Transverse colon (tissue), 4 donors: Measurements from ENCODE around the gene COL6A1. TPM values are rescaled to one million over a fixed set of nuclear protein-coding genes. Genes with fewer than 3 reads are reported as not detected.

Experiments
- DNase-seq: peaks from one replicate; pipeline ENCODE4 v3.0.0-alpha.2; 2019
- H3K27ac ChIP-seq, 4 donors: fragments of 200-600 bp; sonication (generic); 2 replicates each; pipeline ENCODE4 v1.5.1; 2016 to 2018; ENCODE audit warnings: inconsistent platforms in 4 of 4
- H3K27me3 ChIP-seq: fragments of 200-600 bp; sonication (generic); 2 replicates; pipeline ENCODE4 v1.5.1; 2017; ENCODE audit warnings: inconsistent platforms
- H3K36me3 ChIP-seq, 4 donors: fragments of 200-600 bp; sonication (generic); 2 replicates each; pipeline ENCODE4 v1.5.1; 2017 to 2019; ENCODE audit warnings: inconsistent platforms in 4 of 4
- H3K4me1 ChIP-seq, 4 donors: fragments of 200-600 bp; sonication (generic); 2 replicates each; pipeline ENCODE4 v1.5.1; 2017 to 2020; ENCODE audit warnings: inconsistent platforms in 4 of 4
- H3K4me3 ChIP-seq, 4 donors: fragments of 200-600 bp; sonication (generic); 1 replicate in 1 of 4; 2 replicates in 3 of 4; pipeline versions ENCODE4 v1.5.1 to v1.6.1; 2017 to 2019; ENCODE audit warnings: inconsistent platforms in 4 of 4
- H3K9me3 ChIP-seq, 2 donors: fragments of 200-600 bp; sonication (generic); 2 replicates each; pipeline ENCODE4 v1.5.1; 2017 to 2019; ENCODE audit warnings: inconsistent platforms in 2 of 2
- CTCF ChIP-seq, 5 experiments: fragments of 200-600 bp in 3 of 5; fragments of 450-650 bp in 2 of 5; sonication (generic) in 3 of 5; IDR thresholded peaks; 1 replicate in 2 of 5; 2 replicates in 3 of 5; pipeline ENCODE4 v1.5.1; 2016 to 2017; ENCODE audit warnings: antibody characterized with exemption in 5 of 5, inconsistent platforms in 3 of 5, mild to moderate bottlenecking in 2 of 5, moderate library complexity in 1 of 5
- EP300 ChIP-seq: sonication (generic); formaldehyde crosslinking; IDR thresholded peaks from one replicate; pipeline ENCODE4 v1.6.1; 2017; ENCODE audit warnings: antibody characterized with exemption, low read depth
- POLR2A ChIP-seq: fragments of 450-650 bp; IDR thresholded peaks from one replicate; pipeline ENCODE4 v1.6.1; 2016; ENCODE audit warnings: antibody characterized with exemption, mild to moderate bottlenecking, moderate library complexity
- POLR2AphosphoS5 ChIP-seq, 3 donors: sonication (generic); formaldehyde crosslinking; IDR thresholded peaks; one replicate each; pipeline ENCODE4 v1.6.1; 2016; ENCODE audit warnings: antibody characterized with exemption in 3 of 3
- WGBS, 2 donors: methylation state at CpG; one replicate each; pipeline ENCODE4 v1.1.5; 2018; ENCODE audit warnings: low coverage in 1 of 2; 5-methylcytosine and 5-hydroxymethylcytosine counted together
- in situ Hi-C, 4 donors: fragments of 200-750 bp; cut with MboI; loops; one replicate each; pipeline versions ENCODE4 v1.15.0 to v1.15.1; 2017; ENCODE audit warnings: low sequenced_read_pairs in 3 of 4, low pct_ligation_motif_present in 1 of 4, low pct_unique_long_range_greater_than_20kb in 1 of 4
- intact Hi-C: fragments of 100-400 bp; cut with DNase I; formaldehyde crosslinking; loops from one replicate; pipeline ENCODE4 v1.15.1; 2023; ENCODE audit warnings: low total_unique reads
- total RNA-seq, 4 donors: library from RNA; depleted of rRNA; stranded (reverse); fragments of >200 nt; gene quantifications; one replicate each; pipeline ENCODE4 v1.1.0, GENCODE V29; 2016

The COL6A1 gene
- total RNA-seq, 4 donors from 2014 or later = 166 to 580 (median 346) TPM

GRCh38 chr21:45995686-45996179 is 14.2 kb downstream of the COL6A1 start:
- TF ChIP-seq EP300 (no peak), POLR2AphosphoS5 (IDR thresholded peaks at IDR 0.05) (no peak), CTCF (IDR thresholded peaks at IDR 0.05) (no peak), POLR2A (no peak)
- in situ Hi-C loops = no loop called here
- Histone ChIP-seq H3K9me3 (no peaks in the 10 kb centered on the region), H3K27ac (peak overlapping the region; percentile 5 to 86 (median 50)), H3K36me3 (peaks cover 0 to 9% (median 0%) of the 10 kb centered on the region in 4 donors), H3K27me3 (no peaks in the 10 kb centered on the region), H3K4me1 (peaks cover 0 to 2% (median 0%) of the 10 kb centered on the region in 4 donors), H3K4me3 (no peak overlapping the region)
- intact Hi-C loops = no loop called here
- DNase-seq = peak; percentile 7
- WGBS, 2 donors = 51% methylated on average over 6 of the region's 6 CpGs; no CpG with 5 or more reads in 1 of the 2 donors

GRCh38 chr21:45996311-45997204 is 15.0 kb downstream of the COL6A1 start:
- no peak overlapping the region for H3K4me3 ChIP-seq
- in situ Hi-C loops (no loop called here), intact Hi-C loops (no loop called here)
- WGBS, 2 donors = 71% methylated on average over 15 of the region's 27 CpGs; no CpG with 5 or more reads in 1 of the 2 donors
- peaks cover 0 to 9% (median 0%) of the 10 kb centered on the region in 4 donors for H3K36me3 ChIP-seq
- peak overlapping the region in 3 of 4 donors; percentile 49 to 86 (median 51) for H3K27ac ChIP-seq
- no peak for DNase-seq
- no peak for TF ChIP-seq POLR2A
- no peaks in the 10 kb centered on the region for H3K27me3 ChIP-seq
- no peaks in the 10 kb centered on the region for H3K9me3 ChIP-seq
- peaks cover 0 to 2% (median 0%) of the 10 kb centered on the region in 4 donors for H3K4me1 ChIP-seq

GRCh38 chr21:45997205-45997494 is 15.6 kb downstream of the COL6A1 start:
- TF ChIP-seq CTCF (IDR thresholded peaks at IDR 0.05) (no peak), POLR2A (no peak), POLR2AphosphoS5 (IDR thresholded peaks at IDR 0.05) (no peak), EP300 (no peak)
- in situ Hi-C loops = no loop called here
- no peaks in the 10 kb centered on the region for H3K9me3 ChIP-seq
- 86% methylated on average over 9 of the region's 9 CpGs; no CpG with 5 or more reads in 1 of the 2 donors for WGBS, 2 donors
- intact Hi-C loops = no loop called here
- no peaks in the 10 kb centered on the region for H3K27me3 ChIP-seq
- DNase-seq = no peak
- no peak overlapping the region for H3K4me3 ChIP-seq
- H3K4me1 ChIP-seq = peaks cover 0 to 2% (median 0%) of the 10 kb centered on the region in 4 donors
- H3K27ac ChIP-seq = peak overlapping the region in 2 of 4 donors; percentile 32 to 86
- peaks cover 0 to 9% (median 0%) of the 10 kb centered on the region in 4 donors for H3K36me3 ChIP-seq

- Histone ChIP-seq H3K9me3 (no peaks in the 10 kb centered on the region), H3K27ac (peak overlapping the region in 2 of 4 donors; percentile 45 to 86), H3K4me1 (no peaks in the 10 kb centered on the region), H3K4me3 (no peak overlapping the region), H3K36me3 (peaks cover 0 to 9% (median 0%) of the 10 kb centered on the region in 4 donors), H3K27me3 (no peaks in the 10 kb centered on the region)
- intact Hi-C loops (no loop called here), in situ Hi-C loops (no loop called here)
- 90% methylated on average over 31 of the region's 38 CpGs; no CpG with 5 or more reads in 1 of the 2 donors for WGBS, 2 donors
- TF ChIP-seq CTCF (IDR thresholded peaks at IDR 0.05) (no peak), EP300 (no peak), POLR2A (no peak), POLR2AphosphoS5 (IDR thresholded peaks at IDR 0.05) (no peak)
- DNase-seq = peak; percentile 7
Measured at GRCh38 chr21:45997495-45998275, 16.1 kb downstream of the COL6A1 start.
